H1 (cell line): ENCODE data around the gene DDA1. TPM values are rescaled to one million over a fixed set of nuclear protein-coding genes. Genes with fewer than 3 reads are reported as not detected.

Source experiments
- CTCF ChIA-PET: fragments of 300-600 bp; sonication (Branson Sonifier 250); formaldehyde crosslinking; loops from one replicate; lab custom pipeline; 2021; ENCODE audit not compliant: partially characterized antibody; lab: Charles Lee
- POLR2A ChIA-PET: fragments of 300-600 bp; sonication (Branson Sonifier 250); formaldehyde crosslinking; loops from one replicate; lab custom pipeline; 2021; ENCODE audit warnings: inconsistent platforms; ENCODE audit not compliant: partially characterized antibody; lab: Charles Lee
- DNase-seq, 2 experiments: peaks; one replicate each; pipeline versions ENCODE4 v3.0.0 to v3.0.0-alpha.2; 2010 to 2022; ENCODE audit warnings: low spot score in 2 of 2, low read depth in 1 of 2, mixed read lengths in 1 of 2
- FAIRE-seq: peaks from 2 replicates; lab custom pipeline; 2011; peaks lifted over from hg19 to GRCh38; lab: Jason Lieb, UNC
- H2AFZ ChIP-seq: 2 replicates; pipeline ENCODE4 v1.8.1; 2012; ENCODE audit warnings: low read length, inconsistent platforms
- H2AK5ac ChIP-seq: 2 replicates; pipeline ENCODE4 v1.6.1; 2013; ENCODE audit warnings: low read depth, low read length
- H2BK120ac ChIP-seq: replicated peaks from 2 replicates; pipeline ENCODE3; 2013; ENCODE audit warnings: low read depth, low read length, inconsistent platforms
- H2BK12ac ChIP-seq: 2 replicates; pipeline ENCODE4 v1.6.1; 2013; ENCODE audit warnings: low read depth, low read length
- H2BK15ac ChIP-seq: 2 replicates; pipeline ENCODE4 v1.6.1; 2013; ENCODE audit warnings: low read length
- H2BK20ac ChIP-seq: 2 replicates; pipeline ENCODE4 v1.6.1; 2013; ENCODE audit warnings: low read length
- H2BK5ac ChIP-seq: 2 replicates; pipeline ENCODE4 v1.6.1; 2013; ENCODE audit warnings: low read depth, low read length
- H3K14ac ChIP-seq: 2 replicates; pipeline ENCODE4 v1.6.1; 2013; ENCODE audit warnings: inconsistent platforms; ENCODE audit not compliant: insufficient read length
- H3K18ac ChIP-seq: 2 replicates; pipeline ENCODE4 v1.6.1; 2013; ENCODE audit warnings: low read length; ENCODE audit errors: extremely low read depth
- H3K23ac ChIP-seq: 2 replicates; pipeline ENCODE4 v1.6.1; 2013; ENCODE audit warnings: inconsistent platforms; ENCODE audit not compliant: insufficient read length
- H3K23me2 ChIP-seq: 2 replicates; pipeline ENCODE4 v1.6.1; 2013; ENCODE audit warnings: low read depth, low read length
- H3K27ac ChIP-seq: 2 replicates; pipeline ENCODE4 v1.6.1; 2011; ENCODE audit warnings: low read depth, low read length, inconsistent platforms
- H3K27me3 ChIP-seq, 4 experiments: replicated peaks in 1 of 4; 1 replicate in 1 of 4; 2 replicates in 3 of 4; pipeline versions ENCODE4 v1.6.1 to v1.8.1; 2011 to 2013; ENCODE audit warnings: low read length in 3 of 4, mild to moderate bottlenecking in 3 of 4, inconsistent platforms in 2 of 4, mixed read lengths in 2 of 4, moderate library complexity in 1 of 4; ENCODE audit not compliant: control insufficient read depth in 3 of 4, insufficient read depth in 3 of 4; ENCODE audit errors: extremely low read depth in 1 of 4
- H3K36me3 ChIP-seq, 4 experiments: 2 replicates each; pipeline versions ENCODE4 v1.6.1 to v1.8.1; 2011 to 2013; ENCODE audit warnings: mild to moderate bottlenecking in 4 of 4, low read length in 3 of 4, moderate library complexity in 2 of 4, control low read depth in 1 of 4, inconsistent platforms in 1 of 4; ENCODE audit not compliant: insufficient read depth in 4 of 4, control insufficient read depth in 2 of 4
- H3K4ac ChIP-seq: replicated peaks from 2 replicates; pipeline ENCODE3; 2013; ENCODE audit warnings: low read length, low read depth, mixed read lengths, inconsistent platforms; ENCODE audit not compliant: insufficient read length
- H3K4me1 ChIP-seq, 4 experiments: replicated peaks in 1 of 4; 1 replicate in 1 of 4; 2 replicates in 3 of 4; pipeline versions ENCODE4 v1.6.1 to v1.8.1; 2011 to 2013; ENCODE audit warnings: low read length in 3 of 4, inconsistent platforms in 2 of 4, mixed read lengths in 1 of 4; ENCODE audit not compliant: insufficient read depth in 4 of 4, control insufficient read depth in 3 of 4
- H3K4me2 ChIP-seq, 2 experiments: 2 replicates each; pipeline versions ENCODE4 v1.6.1 to v1.8.1; 2011 to 2013; ENCODE audit warnings: low read depth in 2 of 2, low read length in 2 of 2, control low read depth in 1 of 2, inconsistent platforms in 1 of 2, mild to moderate bottlenecking in 1 of 2; ENCODE audit not compliant: insufficient read depth in 1 of 2
- H3K4me3 ChIP-seq, 4 experiments: fragments of 200-600, 300-600 bp in 1 of 4; sonication (generic), shearing (Covaris generic), sonication (Bioruptor Twin) in 1 of 4; 2 replicates each; pipeline versions ENCODE4 v1.5.1 to v1.8.1; 2011 to 2016; ENCODE audit warnings: low read length in 4 of 4, low read depth in 3 of 4, control low read depth in 2 of 4, inconsistent platforms in 2 of 4, mild to moderate bottlenecking in 2 of 4, mixed read lengths in 1 of 4, moderate library complexity in 1 of 4; ENCODE audit not compliant: insufficient read depth in 2 of 4; ENCODE audit errors: extremely low read depth in 1 of 4
- H3K56ac ChIP-seq: replicated peaks from 2 replicates; pipeline ENCODE3; 2013; ENCODE audit warnings: low read depth, mild to moderate bottlenecking, mixed read lengths, low read length, inconsistent platforms; ENCODE audit not compliant: insufficient read length
- H3K79me1 ChIP-seq: 2 replicates; pipeline ENCODE4 v1.6.1; 2013; ENCODE audit warnings: low read depth, low read length, control low read depth
- H3K79me2 ChIP-seq, 2 experiments: 2 replicates each; pipeline versions ENCODE4 v1.6.1 to v1.8.1; 2012 to 2013; ENCODE audit warnings: low read length in 2 of 2, mild to moderate bottlenecking in 2 of 2, inconsistent platforms in 1 of 2; ENCODE audit not compliant: insufficient read depth in 2 of 2, control insufficient read depth in 1 of 2
- H3K9ac ChIP-seq, 4 experiments: replicated peaks in 1 of 4; 1 replicate in 1 of 4; 2 replicates in 3 of 4; pipeline versions ENCODE4 v1.6.1 to v1.8.1; 2011 to 2013; ENCODE audit warnings: low read depth in 3 of 4, low read length in 3 of 4, control low read depth in 2 of 4, mild to moderate bottlenecking in 2 of 4, moderate library complexity in 2 of 4, inconsistent platforms in 1 of 4; ENCODE audit errors: extremely low read depth in 1 of 4
- H3K9me3 ChIP-seq, 2 experiments: 2 replicates each; pipeline versions ENCODE4 v1.6.1 to v1.8.1; 2012 to 2013; ENCODE audit warnings: mild to moderate bottlenecking in 2 of 2, moderate library complexity in 2 of 2, control low read depth in 1 of 2, inconsistent platforms in 1 of 2, low read depth in 1 of 2, low read length in 1 of 2, mixed read lengths in 1 of 2; ENCODE audit not compliant: insufficient read depth in 2 of 2
- H4K20me1 ChIP-seq, 2 experiments: replicated peaks in 1 of 2; 2 replicates each; pipeline versions ENCODE3 to v1.8.1; 2011 to 2013; ENCODE audit warnings: inconsistent platforms in 2 of 2, low read length in 2 of 2, mild to moderate bottlenecking in 1 of 2; ENCODE audit not compliant: insufficient read depth in 2 of 2, control insufficient read depth in 1 of 2
- H4K5ac ChIP-seq: 2 replicates; pipeline ENCODE4 v1.6.1; 2013; ENCODE audit warnings: low read length, low read depth, mixed read lengths, inconsistent platforms; ENCODE audit not compliant: insufficient read length
- H4K8ac ChIP-seq: 2 replicates; pipeline ENCODE4 v1.8.0; 2013; ENCODE audit warnings: mild to moderate bottlenecking, moderate library complexity, low read length, inconsistent platforms; ENCODE audit not compliant: insufficient read depth; ENCODE audit errors: extremely low read depth
- H4K91ac ChIP-seq: replicated peaks from 2 replicates; pipeline ENCODE3; 2013; ENCODE audit warnings: low read length, mixed read lengths, inconsistent platforms; ENCODE audit not compliant: insufficient read length
- TEAD4 ChIP-seq: IDR thresholded peaks from 2 replicates; pipeline ENCODE4 v1.6.1; 2012; ENCODE audit warnings: low read depth, low read length, inconsistent platforms, mixed read lengths
- YY1 ChIP-seq: IDR thresholded peaks from 2 replicates; pipeline ENCODE4 v1.6.1; 2011; ENCODE audit warnings: low read depth, mild to moderate bottlenecking, low read length
- WGBS, 2 experiments: shearing (Covaris generic) in 1 of 2; methylation state at CpG; one replicate each; pipeline versions ENCODE4 v1.1.6 to v1.1.7; 2013 to 2015; ENCODE audit warnings: low lambda C conversion rate in 2 of 2, mixed read lengths in 2 of 2, inconsistent platforms in 1 of 2, low coverage in 1 of 2, missing lambda C conversion rate in 1 of 2; ENCODE audit not compliant: insufficient replicate concordance in 2 of 2, insufficient coverage in 1 of 2, insufficient read length in 1 of 2; ENCODE audit errors: extremely low coverage in 1 of 2, missing lambda C conversion rate in 1 of 2; 5-methylcytosine and 5-hydroxymethylcytosine counted together
- polyA plus RNA-seq, 7 experiments: library from polyadenylated mRNA; depleted of rRNA in 3 of 7; stranded (reverse) in 5 of 7; unstranded in 2 of 7; fragments of >200 nt in 5 of 7; fragments of 200-250 nt in 2 of 7; gene quantifications; 1 replicate in 5 of 7; 2 replicates in 1 of 7; 4 replicates in 1 of 7; pipeline versions ENCODE4 v1.2.1 to v1.2.3, GENCODE V29; 2011 to 2013; ENCODE audit warnings: missing spikeins in 2 of 7, mixed read lengths in 2 of 7
- total RNA-seq: library from RNA; stranded (reverse); fragmentation: NEBNext Ultra II Directional; extraction: Animal tissue kit (Norgen Biotek cat#: 25700); gene quantifications from 2 replicates; pipeline ENCODE4 v1.2.1, GENCODE V29; 2021

DDA1 gene
- total and polyA plus RNA-seq, 2 of the 8 experiments (the other 6 are each of a cell fraction or from before 2014, with no cell fraction given) = 29.2 to 34.5 TPM

- Histone ChIP-seq H3K56ac (no peak overlapping the region), H3K9ac (no peak overlapping the region), H2AFZ (no peak overlapping the region), H3K4me2 (peak overlapping the region; percentile 72 to 83; a peak in 3 of 4 replicates), H2BK5ac (no peak overlapping the region), H2AK5ac (no peak overlapping the region), H2BK15ac (no peak overlapping the region), H4K20me1 (peaks cover 3 to 9% of the 10 kb centered on the region in 2 experiments), H2BK120ac (no peak overlapping the region), H3K4me3 (peak overlapping the region in 3 of 4 experiments; percentile 35 to 95 (median 60); a peak in 2 of 8 replicates), H3K27ac (0 out of 2 replicates have a peak overlapping the region, but pooled peaks have one; percentile 2), H4K8ac (no peak overlapping the region), H3K9me3 (no peaks in the 10 kb centered on the region), H3K23me2 (peaks cover 6% of the 10 kb centered on the region; the same call in 1 of the 2 replicates), H3K79me2 (no peaks in the 10 kb centered on the region), H3K23ac (no peak overlapping the region), H2BK20ac (no peak overlapping the region), H3K18ac (no peak overlapping the region), H3K79me1 (peaks cover 2% of the 10 kb centered on the region; the same call in 1 of the 2 replicates), H4K5ac (no peak overlapping the region), H2BK12ac (peak overlapping the region; percentile 0; the same call in 1 of the 2 replicates), H3K27me3 (no peaks in the 10 kb centered on the region; a peak in 1 of 7 replicates), H4K91ac (no peak overlapping the region), H3K4me1 (peaks cover 0 to 22% (median 15%) of the 10 kb centered on the region in 4 experiments; a peak in 6 of 7 replicates), H3K4ac (no peak overlapping the region), H3K14ac (no peak overlapping the region), H3K36me3 (peaks cover 0 to 16% (median 6%) of the 10 kb centered on the region in 4 experiments; a peak in 4 of 8 replicates)
- ChIA-PET CTCF (interaction anchor here (1.1 to 3.3 kb wide), 12 partner anchors 9 to 67 kb away, joined by 3 to 13 read pairs (median 5); partner anchors contain the start of genes ANO8, CCDC194, DDA1 and MRPL34), POLR2A (interaction anchor here (0.7 to 17.1 kb wide), 10 partner anchors 12 to 227 kb away, joined by 3 to 329 read pairs (median 4); partner anchors contain the start of genes ABHD8, ANO8, DDA1 and GTPBP3)
- FAIRE-seq = no peak
- 90% methylated on average over 11 of the region's 11 CpGs; no CpG with 5 or more reads in 1 of the 2 experiments for WGBS, 2 experiments
- no peak for DNase-seq
- 0 out of 2 replicates have a peak, but pooled peaks have one; percentile 20 for TF ChIP-seq TEAD4
- TF ChIP-seq YY1 = no peak
Measured at GRCh38 chr19:17326595-17326966, 17.2 kb downstream of the DDA1 start.
